PC-3 (cell line): ENCODE results near the gene ABLIM2.

ENCODE experiments used
- EZH2 ChIP-seq: fragments of 300-600 bp; sonication (generic); IDR thresholded peaks from one replicate; pipeline ENCODE4 v1.6.1; 2017; ENCODE audit warnings: antibody characterized with exemption, mild to moderate bottlenecking, low read length; ENCODE audit not compliant: unreplicated experiment
- EZH2phosphoT487 ChIP-seq: fragments of 300-600 bp; sonication (generic); IDR thresholded peaks from 2 replicates; pipeline ENCODE4 v1.6.1; 2018; ENCODE audit warnings: mild to moderate bottlenecking, antibody characterized with exemption, low read length, borderline replicate concordance
- TF ChIP-seq, protein P1 (sequence below): fragments of 300-600 bp; sonication (generic); conservative IDR thresholded peaks from 2 replicates; pipeline ENCODE4 v1.5.1; 2017; ENCODE audit warnings: antibody characterized with exemption, low read depth, mild to moderate bottlenecking, low read length

GRCh38 chr4:8066336-8066931, 92.2 kb downstream of the ABLIM2 start:
- TF ChIP-seq, protein P1, sequence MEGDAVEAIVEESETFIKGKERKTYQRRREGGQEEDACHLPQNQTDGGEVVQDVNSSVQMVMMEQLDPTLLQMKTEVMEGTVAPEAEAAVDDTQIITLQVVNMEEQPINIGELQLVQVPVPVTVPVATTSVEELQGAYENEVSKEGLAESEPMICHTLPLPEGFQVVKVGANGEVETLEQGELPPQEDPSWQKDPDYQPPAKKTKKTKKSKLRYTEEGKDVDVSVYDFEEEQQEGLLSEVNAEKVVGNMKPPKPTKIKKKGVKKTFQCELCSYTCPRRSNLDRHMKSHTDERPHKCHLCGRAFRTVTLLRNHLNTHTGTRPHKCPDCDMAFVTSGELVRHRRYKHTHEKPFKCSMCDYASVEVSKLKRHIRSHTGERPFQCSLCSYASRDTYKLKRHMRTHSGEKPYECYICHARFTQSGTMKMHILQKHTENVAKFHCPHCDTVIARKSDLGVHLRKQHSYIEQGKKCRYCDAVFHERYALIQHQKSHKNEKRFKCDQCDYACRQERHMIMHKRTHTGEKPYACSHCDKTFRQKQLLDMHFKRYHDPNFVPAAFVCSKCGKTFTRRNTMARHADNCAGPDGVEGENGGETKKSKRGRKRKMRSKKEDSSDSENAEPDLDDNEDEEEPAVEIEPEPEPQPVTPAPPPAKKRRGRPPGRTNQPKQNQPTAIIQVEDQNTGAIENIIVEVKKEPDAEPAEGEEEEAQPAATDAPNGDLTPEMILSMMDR = no peak
- no peak for TF ChIP-seq EZH2
- TF ChIP-seq EZH2phosphoT487 = no peak
